Liver (tissue), 9 donors: ENCODE data around the gene IGF2R. TPM values are rescaled to one million over a fixed set of nuclear protein-coding genes. Genes with fewer than 3 reads are reported as not detected.
A peak's percentile ranks its signal among the peaks of the same experiment; 100 is the strongest.

ENCODE experiments used
- DNase-seq: peaks from one replicate; pipeline ENCODE4 v3.0.0-alpha.2; 2017; ENCODE audit warnings: low spot score
- H3K27ac ChIP-seq, 2 donors: one replicate each; pipeline ENCODE4 v1.7.0; 2013; ENCODE audit warnings: inconsistent platforms in 2 of 2, low read length in 2 of 2, control low read depth in 1 of 2, low read depth in 1 of 2, mild to moderate bottlenecking in 1 of 2
- H3K27me3 ChIP-seq, 4 donors: one replicate each; pipeline versions ENCODE4 v1.6.1 to v1.7.0; 2013; ENCODE audit warnings: low read length in 3 of 4, inconsistent platforms in 1 of 4, mild to moderate bottlenecking in 1 of 4, moderate library complexity in 1 of 4; ENCODE audit not compliant: control insufficient read depth in 4 of 4, insufficient read depth in 4 of 4
- H3K36me3 ChIP-seq, 4 donors: one replicate each; pipeline versions ENCODE4 v1.6.1 to v1.7.0; 2013; ENCODE audit warnings: low read length in 3 of 4, mild to moderate bottlenecking in 3 of 4, low read depth in 1 of 4, moderate library complexity in 1 of 4; ENCODE audit not compliant: control insufficient read depth in 4 of 4, insufficient read depth in 3 of 4
- H3K4me1 ChIP-seq, 4 donors: one replicate each; pipeline versions ENCODE4 v1.6.1 to v1.7.0; 2013; ENCODE audit warnings: low read length in 3 of 4, mild to moderate bottlenecking in 3 of 4, moderate library complexity in 1 of 4; ENCODE audit not compliant: control insufficient read depth in 4 of 4, insufficient read depth in 4 of 4
- H3K4me3 ChIP-seq, 3 donors: one replicate each; pipeline versions ENCODE4 v1.6.1 to v1.7.0; 2013; ENCODE audit warnings: low read length in 3 of 3, control low read depth in 1 of 3, low read depth in 1 of 3, mild to moderate bottlenecking in 1 of 3
- H3K9ac ChIP-seq, 2 donors: one replicate each; pipeline ENCODE4 v1.7.0; 2013; ENCODE audit warnings: low read length in 2 of 2, mild to moderate bottlenecking in 2 of 2, moderate library complexity in 2 of 2, control low read depth in 1 of 2, low read depth in 1 of 2
- H3K9me3 ChIP-seq, 4 donors: one replicate each; pipeline versions ENCODE4 v1.6.1 to v1.7.0; 2013; ENCODE audit warnings: low read length in 3 of 4; ENCODE audit not compliant: control insufficient read depth in 4 of 4
- CTCF ChIP-seq: fragments of 150-350 bp; IDR thresholded peaks from 2 replicates; pipeline ENCODE4 v1.5.1; 2017; ENCODE audit warnings: improper control_type of control experiment, low read depth, low read length; ENCODE audit not compliant: missing input control
- EGR1 ChIP-seq, 2 donors: IDR thresholded peaks; 2 replicates each; pipeline ENCODE4 v1.6.1; 2016 to 2018; ENCODE audit warnings: antibody characterized with exemption in 2 of 2, low read depth in 2 of 2
- FOXA2 ChIP-seq: IDR thresholded peaks from 2 replicates; pipeline ENCODE4 v1.6.1; 2016; ENCODE audit warnings: antibody characterized with exemption
- GABPA ChIP-seq, 2 donors: IDR thresholded peaks in 1 of 2; conservative IDR thresholded peaks in 1 of 2; 2 replicates each; pipeline ENCODE4 v1.6.1; 2016; ENCODE audit warnings: antibody characterized with exemption in 2 of 2, mild to moderate bottlenecking in 1 of 2, moderate library complexity in 1 of 2
- HNF4A ChIP-seq, 2 donors: conservative IDR thresholded peaks; 2 replicates each; pipeline ENCODE4 v1.6.1; 2016; ENCODE audit warnings: antibody characterized with exemption in 2 of 2, mild to moderate bottlenecking in 2 of 2
- HNF4G ChIP-seq: IDR thresholded peaks from 2 replicates; pipeline ENCODE4 v1.6.1; 2016; ENCODE audit warnings: antibody characterized with exemption
- JUND ChIP-seq, 2 donors: IDR thresholded peaks; 2 replicates each; pipeline ENCODE4 v1.6.1; 2016; ENCODE audit warnings: antibody characterized with exemption in 2 of 2
- MAX ChIP-seq: IDR thresholded peaks from 2 replicates; pipeline ENCODE4 v1.6.1; 2016; ENCODE audit warnings: antibody characterized with exemption
- NR2F2 ChIP-seq: IDR thresholded peaks from 2 replicates; pipeline ENCODE4 v1.6.1; 2016; ENCODE audit warnings: antibody characterized with exemption
- RAD21 ChIP-seq, 2 donors: IDR thresholded peaks; 2 replicates each; pipeline ENCODE4 v1.6.1; 2016; ENCODE audit warnings: antibody characterized with exemption in 2 of 2, mild to moderate bottlenecking in 2 of 2
- REST ChIP-seq: IDR thresholded peaks from 2 replicates; pipeline ENCODE4 v1.6.1; 2016; ENCODE audit warnings: antibody characterized with exemption, mild to moderate bottlenecking
- SP1 ChIP-seq: IDR thresholded peaks from 2 replicates; pipeline ENCODE4 v1.6.1; 2018; ENCODE audit warnings: antibody characterized with exemption, mild to moderate bottlenecking
- TAF1 ChIP-seq: conservative IDR thresholded peaks from 2 replicates; pipeline ENCODE4 v1.6.1; 2016; ENCODE audit warnings: antibody characterized with exemption, mild to moderate bottlenecking
- YY1 ChIP-seq: IDR thresholded peaks from 2 replicates; pipeline ENCODE4 v1.6.1; 2016; ENCODE audit warnings: antibody characterized with exemption, mild to moderate bottlenecking
- WGBS: extraction: QIAGEN DNeasy Blood & Tissue Kit; methylation state at CpG from one replicate; pipeline ENCODE4 v1.1.7; 2013; 5-methylcytosine and 5-hydroxymethylcytosine counted together
- polyA plus RNA-seq, 2 donors: library from polyadenylated mRNA; stranded (reverse) in 1 of 2; unstranded in 1 of 2; fragments of 200-250 nt in 1 of 2; fragments of >200 nt in 1 of 2; fragmentation: Nextera tagmentation in 1 of 2; extraction: Ambion mirVana in 1 of 2; gene quantifications; one replicate each; pipeline versions ENCODE4 v1.2.1 to v1.2.3, GENCODE V29; 2013 to 2015
- total RNA-seq, 2 donors: library from RNA; depleted of rRNA; stranded (reverse); fragments of >200 nt; gene quantifications; one replicate each; pipeline ENCODE4 v1.2.3, GENCODE V29; 2014
- TF ChIP-seq, protein P1 (sequence below): IDR thresholded peaks from 2 replicates; pipeline ENCODE4 v1.6.1; 2016; ENCODE audit warnings: antibody characterized with exemption
- TF ChIP-seq, protein P2 (sequence below): IDR thresholded peaks from 2 replicates; pipeline ENCODE4 v1.6.1; 2016; ENCODE audit warnings: antibody characterized with exemption
- donor health status: healthy.
- donor health status: healthy.
- donor health status: healthy.
- donor health status: healthy.
- donor health status: healthy.

The IGF2R gene
- total and polyA plus RNA-seq, 4 donors: 16.6 to 84.9 (median 45.7) TPM

GRCh38 chr6:160077526-160077925, 108.6 kb downstream of the IGF2R start:
- TF ChIP-seq YY1 (no peak), MAX (no peak), JUND (IDR thresholded peaks at IDR 0.05) (no peak), CTCF (no peak), HNF4G (no peak), NR2F2 (no peak), FOXA2 (no peak), SP1 (no peak), GABPA (IDR thresholded peaks at IDR 0.05 in 1 of 2, conservative IDR thresholded peaks at IDR 0.05 in 1 of 2) (no peak), EGR1 (IDR thresholded peaks at IDR 0.05; ENCODE audit: low read depth in 2 of 2) (no peak), TAF1 (no peak), HNF4A (conservative IDR thresholded peaks at IDR 0.05) (no peak)
- TF ChIP-seq, protein P1, sequence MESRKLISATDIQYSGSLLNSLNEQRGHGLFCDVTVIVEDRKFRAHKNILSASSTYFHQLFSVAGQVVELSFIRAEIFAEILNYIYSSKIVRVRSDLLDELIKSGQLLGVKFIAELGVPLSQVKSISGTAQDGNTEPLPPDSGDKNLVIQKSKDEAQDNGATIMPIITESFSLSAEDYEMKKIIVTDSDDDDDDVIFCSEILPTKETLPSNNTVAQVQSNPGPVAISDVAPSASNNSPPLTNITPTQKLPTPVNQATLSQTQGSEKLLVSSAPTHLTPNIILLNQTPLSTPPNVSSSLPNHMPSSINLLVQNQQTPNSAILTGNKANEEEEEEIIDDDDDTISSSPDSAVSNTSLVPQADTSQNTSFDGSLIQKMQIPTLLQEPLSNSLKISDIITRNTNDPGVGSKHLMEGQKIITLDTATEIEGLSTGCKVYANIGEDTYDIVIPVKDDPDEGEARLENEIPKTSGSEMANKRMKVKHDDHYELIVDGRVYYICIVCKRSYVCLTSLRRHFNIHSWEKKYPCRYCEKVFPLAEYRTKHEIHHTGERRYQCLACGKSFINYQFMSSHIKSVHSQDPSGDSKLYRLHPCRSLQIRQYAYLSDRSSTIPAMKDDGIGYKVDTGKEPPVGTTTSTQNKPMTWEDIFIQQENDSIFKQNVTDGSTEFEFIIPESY: no peak
- Histone ChIP-seq H3K4me1 (peaks cover 9 to 28% (median 17%) of the 10 kb centered on the region in 4 donors), H3K36me3 (peaks cover 9 to 49% (median 32%) of the 10 kb centered on the region in 4 donors), H3K9me3 (no peaks in the 10 kb centered on the region), H3K27ac (no peak overlapping the region), H3K4me3 (no peak overlapping the region), H3K9ac (no peak overlapping the region), H3K27me3 (no peaks in the 10 kb centered on the region)
- WGBS: 94% methylated on average over 2 of the region's 2 CpGs
- DNase-seq: no peak

GRCh38 chr6:160078883-160079685, 110.2 kb downstream of the IGF2R start:
- DNase-seq: no peak
- peak overlapping the region; percentile 51 to 75 for H3K27ac ChIP-seq
- peaks cover 7 to 26% (median 14%) of the 10 kb centered on the region in 4 donors for H3K4me1 ChIP-seq
- no peaks in the 10 kb centered on the region for H3K27me3 ChIP-seq
- H3K9me3 ChIP-seq: no peaks in the 10 kb centered on the region
- TF ChIP-seq, protein P2, sequence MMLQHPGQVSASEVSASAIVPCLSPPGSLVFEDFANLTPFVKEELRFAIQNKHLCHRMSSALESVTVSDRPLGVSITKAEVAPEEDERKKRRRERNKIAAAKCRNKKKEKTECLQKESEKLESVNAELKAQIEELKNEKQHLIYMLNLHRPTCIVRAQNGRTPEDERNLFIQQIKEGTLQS: no peak
- TF ChIP-seq NR2F2 (no peak), CTCF (no peak), YY1 (no peak), REST (no peak), GABPA (IDR thresholded peaks at IDR 0.05 in 1 of 2, conservative IDR thresholded peaks at IDR 0.05 in 1 of 2) (no peak), FOXA2 (no peak), HNF4A (conservative IDR thresholded peaks at IDR 0.05) (no peak), RAD21 (IDR thresholded peaks at IDR 0.05) (no peak), TAF1 (no peak)
- no peak overlapping the region for H3K9ac ChIP-seq
- H3K36me3 ChIP-seq: peaks cover 3 to 41% (median 30%) of the 10 kb centered on the region in 4 donors
- no peak overlapping the region for H3K4me3 ChIP-seq
- WGBS: 70% methylated on average over 23 of the region's 23 CpGs
